Right lobe of liver (tissue), 6 donors: ENCODE measurements around the gene SLC44A5. TPM values are rescaled to one million over a fixed set of nuclear protein-coding genes. Genes with fewer than 3 reads are reported as not detected.

Experiments used
- ATAC-seq, 4 donors: fragments of 200-7000 bp; cut with Tn5 transposase; one replicate each; pipeline ENCODE4 v1.9.1; 2020; ENCODE audit warnings: mild to moderate bottlenecking in 4 of 4, moderate library complexity in 4 of 4
- DNase-seq, 3 donors: peaks; one replicate each; pipeline ENCODE4 v3.0.0-alpha.2; 2020
- H3K27ac ChIP-seq, 3 donors: fragments of 200-600 bp; one replicate each; pipeline ENCODE4 v1.8.0; 2022
- H3K27me3 ChIP-seq, 2 donors: fragments of 200-600 bp; one replicate each; pipeline ENCODE4 v1.8.0; 2022
- H3K36me3 ChIP-seq, 4 donors: fragments of 200-600 bp; sonication (generic) in 1 of 4; one replicate each; pipeline versions ENCODE4 v1.5.1 to v1.8.0; 2017 to 2022; ENCODE audit warnings: control low read depth in 1 of 4
- H3K4me1 ChIP-seq, 4 donors: fragments of 200-600 bp; sonication (generic) in 1 of 4; one replicate each; pipeline versions ENCODE4 v1.5.1 to v1.8.0; 2017 to 2022; ENCODE audit warnings: control low read depth in 1 of 4
- H3K4me3 ChIP-seq, 3 donors: fragments of 200-600 bp; one replicate each; pipeline ENCODE4 v1.8.0; 2022
- H3K9me3 ChIP-seq, 4 donors: fragments of 200-600 bp; sonication (generic) in 1 of 4; one replicate each; pipeline versions ENCODE4 v1.5.1 to v1.8.0; 2017 to 2022; ENCODE audit warnings: control low read depth in 1 of 4
- POLR2A ChIP-seq: fragments of 450-650 bp; IDR thresholded peaks from one replicate; pipeline ENCODE4 v1.6.1; 2017; ENCODE audit warnings: antibody characterized with exemption, mild to moderate bottlenecking
- WGBS: methylation state at CpG from one replicate; pipeline ENCODE4 v1.1.6; 2018; ENCODE audit warnings: low coverage, low lambda C conversion rate; ENCODE audit not compliant: insufficient coverage; ENCODE audit errors: missing lambda C conversion rate; 5-methylcytosine and 5-hydroxymethylcytosine counted together
- intact Hi-C, 2 donors: fragments of 100-400 bp; cut with DNase I; formaldehyde crosslinking; loops; one replicate each; pipeline versions ENCODE4 v1.11.2 to v1.14.1; 2022
- total RNA-seq, 6 experiments: library from RNA; depleted of rRNA in 2 of 6; stranded (reverse); fragments of >200 nt in 2 of 6; fragmentation: NEBNext Ultra II Directional in 3 of 6; extraction: Animal tissue kit (Norgen Biotek cat#: 25700) in 3 of 6; gene quantifications; one replicate each; pipeline versions ENCODE4 v1.1.0 to v1.2.4, GENCODE V29; 2016 to 2023
- TF ChIP-seq, protein P1 (sequence below), 4 donors: fragments of 200-600 bp in 3 of 4; fragments of 450-650 bp in 1 of 4; IDR thresholded peaks; one replicate each; pipeline versions ENCODE4 v1.5.1 to v1.8.0; 2016 to 2022; ENCODE audit warnings: antibody characterized with exemption in 4 of 4, mild to moderate bottlenecking in 2 of 4
- donor health status: DM: no; HTN: yes; CAD: no.
- donor health status: DM: no; HTN: no; CAD: no.
- donor health status: DM: no; HTN: no; CAD: no.
- donor health status: DM: no; HTN: yes; CAD: no.
- donor health status: DM: no; HTN: yes; CAD: no.

The SLC44A5 gene
- total RNA-seq, 6 experiments from 2014 or later: 0.14 to 1.4 (median 0.59) TPM; not detected in 1

DNA sequence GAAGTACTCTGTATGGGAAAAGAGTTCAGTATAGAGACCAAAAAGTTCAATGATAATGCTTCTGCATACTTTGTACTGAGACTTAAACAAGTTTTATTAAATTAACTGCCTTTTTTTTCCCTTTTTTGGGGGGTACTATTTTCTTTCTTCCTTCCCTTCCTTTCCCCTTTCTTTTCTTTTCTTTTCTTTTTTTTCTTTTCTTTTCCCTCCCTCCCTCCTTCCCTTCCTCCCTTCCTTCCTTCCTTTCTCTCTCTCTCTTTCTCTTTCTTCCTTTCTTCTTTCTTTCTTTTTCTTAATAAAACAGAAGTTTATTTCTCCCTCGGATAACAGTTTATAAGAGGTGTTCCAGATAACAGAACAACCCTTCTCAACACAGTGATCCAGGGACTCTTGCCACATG lies 399.3 kb downstream of the SLC44A5 start:
- Histone ChIP-seq H3K9me3 (no peaks in the 10 kb centered on the region), H3K36me3 (no peaks in the 10 kb centered on the region)

DNA sequence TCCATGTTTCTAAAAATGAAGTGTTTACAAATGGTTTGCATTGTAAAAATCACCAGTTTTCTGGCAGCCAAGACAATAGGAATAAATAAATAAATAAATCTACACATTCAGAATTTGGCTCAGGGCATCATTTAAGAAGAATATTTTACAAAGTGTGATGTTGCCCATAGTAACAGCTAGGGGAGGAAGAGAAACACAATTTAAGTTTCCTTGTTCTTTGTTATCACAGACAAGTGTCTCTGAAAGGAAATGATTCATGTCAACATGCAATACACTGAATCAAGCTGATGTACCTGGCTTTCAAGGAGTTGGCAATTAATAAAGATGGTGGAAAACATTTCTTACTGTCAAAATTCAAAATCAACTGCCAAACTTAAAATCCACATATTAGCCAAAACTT lies 402.1 kb downstream of the SLC44A5 start:
- no peak for TF ChIP-seq POLR2A
- TF ChIP-seq, protein P1, sequence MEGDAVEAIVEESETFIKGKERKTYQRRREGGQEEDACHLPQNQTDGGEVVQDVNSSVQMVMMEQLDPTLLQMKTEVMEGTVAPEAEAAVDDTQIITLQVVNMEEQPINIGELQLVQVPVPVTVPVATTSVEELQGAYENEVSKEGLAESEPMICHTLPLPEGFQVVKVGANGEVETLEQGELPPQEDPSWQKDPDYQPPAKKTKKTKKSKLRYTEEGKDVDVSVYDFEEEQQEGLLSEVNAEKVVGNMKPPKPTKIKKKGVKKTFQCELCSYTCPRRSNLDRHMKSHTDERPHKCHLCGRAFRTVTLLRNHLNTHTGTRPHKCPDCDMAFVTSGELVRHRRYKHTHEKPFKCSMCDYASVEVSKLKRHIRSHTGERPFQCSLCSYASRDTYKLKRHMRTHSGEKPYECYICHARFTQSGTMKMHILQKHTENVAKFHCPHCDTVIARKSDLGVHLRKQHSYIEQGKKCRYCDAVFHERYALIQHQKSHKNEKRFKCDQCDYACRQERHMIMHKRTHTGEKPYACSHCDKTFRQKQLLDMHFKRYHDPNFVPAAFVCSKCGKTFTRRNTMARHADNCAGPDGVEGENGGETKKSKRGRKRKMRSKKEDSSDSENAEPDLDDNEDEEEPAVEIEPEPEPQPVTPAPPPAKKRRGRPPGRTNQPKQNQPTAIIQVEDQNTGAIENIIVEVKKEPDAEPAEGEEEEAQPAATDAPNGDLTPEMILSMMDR (IDR thresholded peaks at IDR 0.05): no peak
- Histone ChIP-seq H3K4me1 (no peaks in the 10 kb centered on the region), H3K4me3 (no peak overlapping the region), H3K36me3 (no peaks in the 10 kb centered on the region), H3K27ac (no peak overlapping the region), H3K9me3 (no peaks in the 10 kb centered on the region), H3K27me3 (no peaks in the 10 kb centered on the region)
- DNase-seq (no peak), ATAC-seq (no peak)
- intact Hi-C loops: no loop called here

More for the DNA sequence above, 399.3 kb downstream of the SLC44A5 start:
- Histone ChIP-seq H3K27ac (no peak overlapping the region), H3K27me3 (no peaks in the 10 kb centered on the region), H3K4me1 (no peaks in the 10 kb centered on the region), H3K4me3 (no peak overlapping the region)
- DNase-seq (no peak), ATAC-seq (no peak)
- 29% methylated on average over 1 of the region's 1 CpG for WGBS
- TF ChIP-seq POLR2A: no peak
- TF ChIP-seq, protein P1 (IDR thresholded peaks at IDR 0.05): no peak
- intact Hi-C loops: no loop called here

DNA sequence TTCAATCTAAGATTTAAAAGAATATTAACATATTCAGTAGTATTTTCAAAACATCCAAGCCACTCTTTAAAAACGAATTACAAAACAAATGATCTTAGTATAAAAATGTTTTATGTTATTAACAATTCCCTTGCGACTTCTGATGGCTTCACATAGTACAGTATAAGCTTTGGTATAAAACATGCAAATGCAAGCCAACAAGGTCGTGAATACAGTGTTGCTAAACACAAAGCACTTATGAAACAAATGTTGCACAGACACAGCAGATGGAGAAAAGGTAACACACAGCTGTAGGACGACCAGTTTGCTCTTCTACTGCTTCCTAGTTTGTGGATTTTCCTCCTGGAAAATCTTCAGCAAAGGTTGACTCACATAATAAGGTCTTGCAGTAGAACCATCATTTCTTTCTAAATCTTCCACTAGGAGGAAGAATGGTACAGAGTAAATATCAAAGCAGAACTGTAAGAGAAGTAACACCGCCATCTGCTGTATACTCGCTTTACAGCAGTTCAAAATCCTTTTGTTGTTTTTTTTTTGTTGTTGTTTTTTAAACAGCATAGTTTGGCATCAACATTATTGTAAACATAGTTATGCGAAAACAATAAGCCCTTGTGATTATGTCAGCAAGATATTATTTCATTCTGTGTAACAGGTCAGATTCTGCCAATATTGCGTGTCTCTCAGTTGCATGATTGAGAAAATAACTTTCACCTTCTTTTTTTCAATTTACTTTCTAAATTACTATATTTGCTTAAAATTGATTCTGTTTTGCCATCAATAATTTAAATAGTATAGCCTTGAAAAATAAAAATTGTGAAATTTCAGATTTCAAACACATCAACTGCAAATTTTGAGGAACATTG lies 407.3 kb downstream of the SLC44A5 start:
- DNase-seq (no peak), ATAC-seq (peak; percentile 87 to 96 (median 88))
- WGBS: 12% methylated on average over 8 of the region's 8 CpGs

DNA sequence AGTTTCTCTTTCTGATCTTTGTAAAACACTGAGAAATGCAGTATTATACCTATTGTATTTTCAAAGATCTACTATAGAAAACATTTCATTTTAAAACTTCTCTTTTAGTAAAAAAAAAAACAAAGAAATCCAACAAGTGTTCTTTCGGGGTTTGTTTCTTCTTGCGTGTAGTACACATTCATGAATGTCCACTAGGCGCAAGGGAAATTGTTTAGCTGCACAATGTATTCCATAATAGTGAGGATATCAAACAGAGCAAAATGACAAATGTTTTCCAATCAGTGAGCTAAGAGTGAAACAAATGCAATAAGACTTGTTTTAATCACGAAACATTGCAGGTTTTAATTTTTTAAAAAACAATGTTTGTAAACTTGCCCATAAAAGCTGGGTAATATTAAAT lies 408.2 kb downstream of the SLC44A5 start:
- 86% methylated on average over 4 of the region's 4 CpGs for WGBS
- Histone ChIP-seq H3K36me3 (no peaks in the 10 kb centered on the region), H3K27me3 (no peaks in the 10 kb centered on the region), H3K27ac (no peak overlapping the region), H3K4me1 (no peaks in the 10 kb centered on the region), H3K4me3 (no peak overlapping the region), H3K9me3 (no peaks in the 10 kb centered on the region)
- intact Hi-C loops: loop anchor here in 1 of 2 donors (5.0 kb wide), 1 partner anchor 435 kb away; no protein-coding TSS in a partner anchor
- no peak for ATAC-seq
- no peak for DNase-seq
- no peak for TF ChIP-seq POLR2A
- TF ChIP-seq, protein P1 (IDR thresholded peaks at IDR 0.05): no peak

More for the DNA sequence above, 407.3 kb downstream of the SLC44A5 start:
- Histone ChIP-seq H3K27me3 (no peaks in the 10 kb centered on the region), H3K4me3 (no peak overlapping the region), H3K27ac (no peak overlapping the region), H3K9me3 (no peaks in the 10 kb centered on the region), H3K36me3 (no peaks in the 10 kb centered on the region), H3K4me1 (no peaks in the 10 kb centered on the region)
- TF ChIP-seq POLR2A: no peak
- TF ChIP-seq, protein P1 (IDR thresholded peaks at IDR 0.05): peak; percentile 62 to 81 (median 74)
- intact Hi-C loops: loop anchor here in 1 of 2 donors (5.0 kb wide), 1 partner anchor 436 kb away; no protein-coding TSS in a partner anchor
